ENCODE data around the gene AUH. TPM values are rescaled to one million over a fixed set of nuclear protein-coding genes. Genes with fewer than 3 reads are reported as not detected.

AUH gene
- polyA plus RNA-seq, 10 donors: 11.2 to 16.8 (median 15.6) TPM

- DNase-seq: no peak
These were observed 194.8 kb downstream of the AUH start for GRCh38 chr9:91166796-91167366.

DNA sequence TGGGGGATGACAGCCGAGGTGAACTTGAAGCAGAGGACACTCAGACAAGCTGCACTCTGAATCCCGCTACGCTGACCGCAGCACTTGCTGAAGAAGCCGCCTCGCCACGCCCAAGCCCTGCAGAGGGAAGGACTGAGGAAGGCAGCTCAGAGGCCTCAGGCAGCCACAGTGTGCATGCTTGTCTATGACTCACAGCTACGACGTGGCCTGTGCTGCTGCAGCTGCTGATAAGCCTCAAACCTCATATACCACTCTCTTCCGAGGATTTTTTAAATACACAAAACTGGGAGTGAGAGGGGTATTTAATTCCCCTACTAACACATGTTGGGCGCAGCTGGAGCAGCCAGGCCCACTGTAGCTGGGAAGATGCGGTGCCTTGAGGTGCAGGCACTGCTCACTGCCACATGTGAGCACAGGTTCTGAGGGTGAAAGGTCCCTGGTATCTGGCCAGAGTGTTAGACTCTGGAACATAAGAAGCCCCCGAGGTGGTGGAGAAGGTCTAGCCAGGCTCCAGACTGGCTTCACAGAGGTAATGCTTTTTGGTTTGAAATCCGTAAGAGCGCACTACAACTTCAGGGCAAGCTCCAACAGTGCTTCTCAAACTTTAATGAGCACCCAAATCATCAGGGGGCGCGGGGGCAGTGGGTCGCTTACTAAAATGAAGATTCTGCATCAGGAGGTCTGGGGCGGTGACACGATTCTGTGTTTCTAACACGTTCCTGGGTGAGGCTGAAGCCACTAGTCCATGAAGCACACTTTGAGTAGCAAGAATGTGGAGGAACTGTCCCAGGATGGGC, 196.8 kb downstream of the AUH start:
- peak in 2 of 3 donors; percentile 58 to 84 for DNase-seq

Other genes starting within 250 kb of the AUH start
- 10 to 100 TPM; 22.9 to 33.0 (median 24.1) TPM for gene NFIL3, start 61.9 kb upstream of the AUH start, polyA plus RNA-seq (ENCODE audit: insufficient read length in 10 of 10)